CD4-positive, alpha-beta T cell treated with Interleukin-6 for 4 hours (primary cell): ENCODE data around the gene DYRK2.

Source experiments
- DNase-seq: peaks from one replicate; pipeline ENCODE4 v3.0.0-alpha.2; 2020; ENCODE audit warnings: mixed read lengths

The DYRK2 gene

DNA sequence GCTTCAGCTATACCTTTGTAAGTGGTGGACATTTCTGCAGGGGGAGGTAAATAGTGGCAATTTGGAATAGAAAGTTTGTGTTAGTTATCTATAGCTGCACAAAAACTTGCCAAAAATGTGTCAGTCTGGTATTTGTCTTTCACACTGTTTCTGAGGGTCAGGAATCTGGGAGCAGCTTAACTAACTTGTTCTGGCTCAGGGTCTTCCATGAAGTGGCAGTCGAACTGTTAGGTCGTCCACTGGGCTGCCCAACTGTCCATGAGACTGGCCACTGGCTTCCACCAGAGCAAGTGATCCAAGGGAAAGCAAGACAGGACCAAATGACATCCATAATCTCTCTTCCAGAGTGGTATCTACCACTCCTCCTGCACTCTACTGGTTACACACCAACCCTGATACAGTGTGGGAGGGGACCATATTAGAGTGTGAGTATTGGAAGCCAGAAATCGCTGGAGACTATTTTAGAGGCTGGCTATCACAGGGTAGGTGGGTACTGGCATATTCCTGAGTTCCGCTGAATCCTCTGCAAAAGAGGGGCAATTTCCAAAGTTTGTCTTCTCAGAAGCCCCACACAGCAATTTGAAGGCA lies 60.9 kb downstream of the DYRK2 start:
- DNase-seq: no peak

DNA sequence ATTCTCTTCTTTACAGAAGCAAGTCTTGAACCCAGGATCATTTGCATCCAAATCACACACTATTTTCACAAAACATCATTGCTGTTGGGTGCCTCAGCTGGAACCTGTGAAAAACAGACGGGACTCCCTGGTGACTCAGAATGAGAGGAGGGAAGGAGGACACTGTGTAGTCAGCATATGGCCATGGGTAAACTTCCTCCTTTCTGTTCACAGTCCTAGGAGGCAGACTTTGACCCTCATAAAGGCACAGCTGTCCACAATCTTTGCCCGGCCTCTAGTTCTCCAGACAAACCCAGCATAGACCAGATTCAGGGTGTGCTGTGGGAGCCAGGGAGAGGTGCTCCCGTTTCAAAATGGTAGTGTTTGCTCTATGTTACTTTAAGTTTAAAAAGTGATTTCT lies 62.0 kb downstream of the DYRK2 start:
- no peak for DNase-seq

DNA sequence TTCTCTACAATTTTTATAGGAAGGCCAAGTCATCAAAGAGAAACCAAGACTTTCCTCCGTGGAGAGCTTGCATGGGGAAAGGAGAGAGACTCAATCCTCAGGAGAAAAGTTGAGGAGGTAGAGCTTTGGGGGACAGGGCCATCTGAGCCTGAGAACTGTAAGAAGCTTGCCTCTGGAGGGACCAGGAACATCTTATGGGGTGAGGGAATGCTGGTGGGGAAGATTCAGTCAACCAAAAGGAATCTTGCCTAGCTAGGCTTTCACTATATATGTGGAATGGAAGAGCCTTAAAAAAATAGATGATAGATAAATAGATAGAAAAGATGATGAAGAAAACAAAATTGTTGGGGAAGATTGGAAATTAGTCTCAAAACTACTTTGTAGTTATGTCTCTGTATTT lies 63.5 kb downstream of the DYRK2 start:
- no peak for DNase-seq

DNA sequence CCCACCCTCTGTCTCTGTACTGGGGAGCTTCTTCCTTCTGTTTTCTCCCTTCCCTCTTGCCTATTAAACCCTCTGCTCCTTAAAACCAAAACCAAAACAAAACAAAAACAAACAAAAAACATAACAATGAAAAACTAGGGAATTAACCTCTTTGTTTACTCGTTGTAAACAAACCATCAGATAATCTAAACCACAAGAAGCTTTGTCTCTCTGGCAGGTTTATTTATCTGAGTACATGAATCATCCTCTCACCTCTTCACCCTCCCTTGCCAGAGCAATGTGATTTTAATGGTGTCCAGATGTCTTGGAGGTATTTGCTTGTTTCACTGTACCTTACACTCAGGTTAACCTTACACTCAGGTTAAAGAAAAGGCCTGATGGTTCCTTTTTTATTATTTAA lies 66.1 kb downstream of the DYRK2 start:
- DNase-seq: no peak
